A549 (cell line): ENCODE measurements around the gene NAALADL1. TPM values are rescaled to one million over a fixed set of nuclear protein-coding genes. Genes with fewer than 3 reads are reported as not detected.

ENCODE experiments used
- ATAC-seq, 2 experiments: fragments of 200-7000 bp in 1 of 2; fragments of >200 bp in 1 of 2; cut with Nextera tagmentation in 1 of 2; cut with Tn5 transposase in 1 of 2; 3 replicates each; pipeline versions ENCODE4 v1.8.0 to v1.9.1; 2018 to 2020; ENCODE audit warnings: mild to moderate bottlenecking in 1 of 2, moderate library complexity in 1 of 2
- CTCF ChIA-PET: fragments of 300-600 bp; sonication (Branson Sonifier 250); formaldehyde crosslinking; extraction: SDS; loops from one replicate; lab custom pipeline; 2021; ENCODE audit warnings: antibody characterized with exemption, inconsistent platforms; lab: Yijun Ruan, JAX
- POLR2A ChIA-PET: fragments of 350-600 bp; formaldehyde crosslinking; extraction: SDS; loops from one replicate; lab custom pipeline; 2021; ENCODE audit warnings: antibody characterized with exemption, inconsistent platforms; lab: Yijun Ruan, JAX
- DNase-seq, 2 experiments: peaks; one replicate each; pipeline versions ENCODE4 v3.0.0 to v3.0.0-alpha.2; 2011 to 2016; ENCODE audit warnings: low read depth in 1 of 2, low spot score in 1 of 2
- FAIRE-seq: peaks from 2 replicates; lab custom pipeline; 2011; peaks lifted over from hg19 to GRCh38; lab: Jason Lieb, UNC
- H3K27ac ChIP-seq, 2 experiments: fragments of >200 bp; sonication (Bioruptor Twin); formaldehyde crosslinking; 3 replicates each; pipeline ENCODE4 v1.5.1; 2016 to 2017
- H3K4me1 ChIP-seq: fragments of >200 bp; sonication (Bioruptor Twin); formaldehyde crosslinking; 3 replicates; pipeline ENCODE4 v1.6.1; 2016
- H3K4me2 ChIP-seq: fragments of >200 bp; sonication (Bioruptor Twin); formaldehyde crosslinking; 3 replicates; pipeline ENCODE4 v1.6.1; 2016
- H3K4me3 ChIP-seq: fragments of >200 bp; sonication (Bioruptor Twin); formaldehyde crosslinking; 3 replicates; pipeline ENCODE4 v1.5.1; 2016
- H3K9me3 ChIP-seq: fragments of >200 bp; sonication (Bioruptor Twin); formaldehyde crosslinking; 3 replicates; pipeline ENCODE4 v1.6.1; 2016
- CHD2 ChIP-seq: fragments of 150-350 bp; IDR thresholded peaks from 2 replicates; pipeline ENCODE4 v1.6.1; 2014; ENCODE audit warnings: low read length; ENCODE audit not compliant: partially characterized antibody
- CTCF ChIP-seq: fragments of >200 bp; sonication (Bioruptor Twin); formaldehyde crosslinking; IDR thresholded peaks from 3 replicates; pipeline ENCODE4 v1.5.1; 2016
- HOXB5 ChIP-seq: fragments of 250-450 bp; sonication (Bioruptor Pico); IDR thresholded peaks from 2 replicates; pipeline ENCODE4 v1.5.0; 2020; ENCODE audit warnings: mild to moderate bottlenecking, moderate library complexity
- JUN ChIP-seq, 2 experiments: fragments of >200 bp; sonication (Bioruptor Twin); formaldehyde crosslinking; IDR thresholded peaks; 2 replicates in 1 of 2; 3 replicates in 1 of 2; pipeline ENCODE4 v1.6.1; 2016 to 2017
- JUNB ChIP-seq: fragments of >200 bp; sonication (Bioruptor Twin); formaldehyde crosslinking; IDR thresholded peaks from 2 replicates; pipeline ENCODE4 v1.6.1; 2016
- MAFK ChIP-seq: fragments of 450-650 bp; IDR thresholded peaks from 2 replicates; pipeline ENCODE4 v1.6.1; 2014; ENCODE audit not compliant: partially characterized antibody
- MAZ ChIP-seq: fragments of 150-350 bp; IDR thresholded peaks from 2 replicates; pipeline ENCODE4 v1.6.1; 2014; ENCODE audit warnings: antibody characterized with exemption, low read depth, low read length, borderline replicate concordance
- MYC ChIP-seq: IDR thresholded peaks from 2 replicates; pipeline ENCODE4 v1.6.1; 2012; ENCODE audit warnings: mild to moderate bottlenecking, inconsistent platforms, low read length, improper control_type of control experiment, borderline replicate concordance
- NFE2L2 ChIP-seq: fragments of 150-350 bp; conservative IDR thresholded peaks from 2 replicates; pipeline ENCODE4 v1.6.1; 2014; ENCODE audit warnings: low read length
- NPAS2 ChIP-seq: fragments of 250-450 bp; sonication (Bioruptor Pico); IDR thresholded peaks from 2 replicates; pipeline ENCODE4 v1.8.0; 2022; ENCODE audit warnings: mild to moderate bottlenecking, moderate library complexity, borderline replicate concordance
- PHF8 ChIP-seq: fragments of 200-600 bp; sonication (generic); IDR thresholded peaks from 2 replicates; pipeline ENCODE4 v1.6.1; 2016; ENCODE audit warnings: low read depth, mild to moderate bottlenecking, antibody characterized with exemption, moderate library complexity, borderline replicate concordance
- POLR2A ChIP-seq: IDR thresholded peaks from 2 replicates; pipeline ENCODE4 v1.6.1; 2012; ENCODE audit warnings: mild to moderate bottlenecking, low read length
- RARB ChIP-seq: fragments of 250-450 bp; sonication (Bioruptor Pico); IDR thresholded peaks from 2 replicates; pipeline ENCODE4 v1.8.0; 2021; ENCODE audit warnings: mild to moderate bottlenecking, moderate library complexity
- RFX5 ChIP-seq: fragments of 450-650 bp; IDR thresholded peaks from 2 replicates; pipeline ENCODE4 v1.7.1; 2014; ENCODE audit warnings: antibody characterized with exemption, mild to moderate bottlenecking, moderate library complexity
- RNF2 ChIP-seq: fragments of 200-600 bp; sonication (generic); IDR thresholded peaks from 2 replicates; pipeline ENCODE4 v1.6.1; 2016; ENCODE audit warnings: low read depth, mild to moderate bottlenecking, antibody characterized with exemption, moderate library complexity, borderline replicate concordance
- SMC3 ChIP-seq: fragments of >200 bp; sonication (Bioruptor Twin); formaldehyde crosslinking; IDR thresholded peaks from 3 replicates; pipeline ENCODE4 v1.6.1; 2018; ENCODE audit warnings: inconsistent platforms
- SREBF2 ChIP-seq: fragments of 450-650 bp; IDR thresholded peaks from 2 replicates; pipeline ENCODE4 v1.6.1; 2014; ENCODE audit warnings: mild to moderate bottlenecking, moderate library complexity
- TFCP2L1 ChIP-seq: fragments of 250-450 bp; sonication (Bioruptor Pico); IDR thresholded peaks from 2 replicates; pipeline ENCODE4 v1.5.0; 2021; ENCODE audit warnings: mild to moderate bottlenecking
- ZC3H11A ChIP-seq: fragments of 450-650 bp; IDR thresholded peaks from 2 replicates; pipeline ENCODE4 v1.6.1; 2014; ENCODE audit warnings: antibody characterized with exemption, mild to moderate bottlenecking
- ZFP36 ChIP-seq: fragments of 450-650 bp; IDR thresholded peaks from 2 replicates; pipeline ENCODE4 v1.6.1; 2014; ENCODE audit warnings: borderline replicate concordance; ENCODE audit not compliant: partially characterized antibody
- ZNF302 ChIP-seq: fragments of 250-450 bp; sonication (Bioruptor Pico); IDR thresholded peaks from 2 replicates; pipeline ENCODE4 v1.9.0; 2021; ENCODE audit warnings: inconsistent platforms, mild to moderate bottlenecking, moderate library complexity
- WGBS: methylation state at CpG from one replicate; pipeline ENCODE4 v1.1.6; 2017; ENCODE audit errors: missing lambda C conversion rate; 5-methylcytosine and 5-hydroxymethylcytosine counted together
- polyA plus RNA-seq, 4 experiments: library from polyadenylated mRNA; depleted of rRNA in 3 of 4; stranded (reverse); fragments of >200 nt; fragmentation: RNase III in 1 of 4; extraction: RNeasy Plus Mini Kit Qiagen cat#74134 plus additional on column Dnase treatment in 1 of 4; gene quantifications; 2 replicates in 3 of 4; 3 replicates in 1 of 4; pipeline ENCODE4 v1.2.3, GENCODE V29; 2011 to 2017
- TF ChIP-seq, protein P1 (sequence below): IDR thresholded peaks from 2 replicates; pipeline ENCODE4 v1.6.1; 2012
- TF ChIP-seq, protein P2 (sequence below): fragments of >200 bp; sonication (Bioruptor Twin); formaldehyde crosslinking; IDR thresholded peaks from 3 replicates; pipeline ENCODE4 v1.6.1; 2016
- TF ChIP-seq, protein P3 (sequence below): IDR thresholded peaks from 2 replicates; pipeline ENCODE4 v1.6.1; 2012; ENCODE audit warnings: low read depth, borderline replicate concordance
- TF ChIP-seq, protein P4 (sequence below): fragments of 200-600 bp; sonication (generic); IDR thresholded peaks from 2 replicates; pipeline ENCODE4 v1.6.1; 2016; ENCODE audit warnings: antibody characterized with exemption, mild to moderate bottlenecking, moderate library complexity

Gene NAALADL1
- polyA plus RNA-seq, 2 of the 4 experiments (the other 2 are of a cell fraction), result not detected

- under 1% methylated on average over 40 of the region's 91 CpGs for WGBS
- no peaks in the 10 kb centered on the region for H3K9me3 ChIP-seq
- peak within 1 kb of the TSS; percentile 80 for H3K4me2 ChIP-seq
- H3K4me3 ChIP-seq, result peak within 1 kb of the TSS; percentile 84
- H3K27ac ChIP-seq, result peak within 1 kb of the TSS; percentile 91 to 92
- peaks cover 25% of the 10 kb centered on the region for H3K4me1 ChIP-seq
- TF ChIP-seq, protein P1, sequence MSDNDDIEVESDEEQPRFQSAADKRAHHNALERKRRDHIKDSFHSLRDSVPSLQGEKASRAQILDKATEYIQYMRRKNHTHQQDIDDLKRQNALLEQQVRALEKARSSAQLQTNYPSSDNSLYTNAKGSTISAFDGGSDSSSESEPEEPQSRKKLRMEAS, result peak; percentile 77
- no peak for TF ChIP-seq ZC3H11A
- TF ChIP-seq TFCP2L1, result no peak
- no peak for TF ChIP-seq CHD2
- peak; percentile 23 for TF ChIP-seq MAFK
- no peak for TF ChIP-seq ZFP36
- no peak for TF ChIP-seq NFE2L2
- no peak for TF ChIP-seq RFX5
- TF ChIP-seq, protein P2, sequence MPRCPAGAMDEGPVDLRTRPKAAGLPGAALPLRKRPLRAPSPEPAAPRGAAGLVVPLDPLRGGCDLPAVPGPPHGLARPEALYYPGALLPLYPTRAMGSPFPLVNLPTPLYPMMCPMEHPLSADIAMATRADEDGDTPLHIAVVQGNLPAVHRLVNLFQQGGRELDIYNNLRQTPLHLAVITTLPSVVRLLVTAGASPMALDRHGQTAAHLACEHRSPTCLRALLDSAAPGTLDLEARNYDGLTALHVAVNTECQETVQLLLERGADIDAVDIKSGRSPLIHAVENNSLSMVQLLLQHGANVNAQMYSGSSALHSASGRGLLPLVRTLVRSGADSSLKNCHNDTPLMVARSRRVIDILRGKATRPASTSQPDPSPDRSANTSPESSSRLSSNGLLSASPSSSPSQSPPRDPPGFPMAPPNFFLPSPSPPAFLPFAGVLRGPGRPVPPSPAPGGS, result 0 out of 3 replicates have a peak, but pooled peaks have one; percentile 48
- TF ChIP-seq RNF2, result no peak
- TF ChIP-seq SREBF2, result no peak
- no peak for TF ChIP-seq NPAS2 (CRISPR knock-in tag)
- TF ChIP-seq HOXB5 (CRISPR knock-in tag), result no peak
- TF ChIP-seq RARB (CRISPR knock-in tag), result no peak
- TF ChIP-seq, protein P3, sequence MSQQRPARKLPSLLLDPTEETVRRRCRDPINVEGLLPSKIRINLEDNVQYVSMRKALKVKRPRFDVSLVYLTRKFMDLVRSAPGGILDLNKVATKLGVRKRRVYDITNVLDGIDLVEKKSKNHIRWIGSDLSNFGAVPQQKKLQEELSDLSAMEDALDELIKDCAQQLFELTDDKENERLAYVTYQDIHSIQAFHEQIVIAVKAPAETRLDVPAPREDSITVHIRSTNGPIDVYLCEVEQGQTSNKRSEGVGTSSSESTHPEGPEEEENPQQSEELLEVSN, result peak; percentile 73; the same call in 1 of the 2 replicates
- peak; percentile 47; the same call in 1 of the 2 replicates for TF ChIP-seq PHF8
- peak in 1 of 2 experiments; percentile 78; a peak in 2 of 5 replicates for TF ChIP-seq JUN (IDR thresholded peaks at IDR 0.05)
- TF ChIP-seq POLR2A, result peak; percentile 54
- peak; percentile 93 to 97 for ATAC-seq
- POLR2A ChIA-PET, result interaction anchor here (0.6 to 1.4 kb wide), 3 partner anchors 14 to 94 kb away, joined by 3 to 4 read pairs (median 3); partner anchors contain the start of gene SNX15
- CTCF ChIA-PET, result interaction anchor here (0.6 to 2.1 kb wide), 10 partner anchors 9 to 238 kb away, joined by 3 to 7 read pairs (median 3); partner anchors contain the start of genes ARL2, MAP4K2, SNX15 and TM7SF2
- DNase-seq, result peak; percentile 96 to 98
- peak; percentile 49 for FAIRE-seq
Observed at GRCh38 chr11:65040847-65041622, 17.3 kb downstream of the NAALADL1 start, which contains the start of gene SAC3D1. Gene SAC3D1, plus strand, starts transcription at chr11:65041210. Its CDS starts 83 bp downstream, at chr11:65041293.

GRCh38 chr11:65040520-65040846 lies 17.9 kb downstream of the NAALADL1 start:
- ChIA-PET CTCF (interaction anchor here (0.9 to 2.1 kb wide), 7 partner anchors 13 to 238 kb away, joined by 3 to 7 read pairs (median 3); partner anchors contain the start of genes ARL2, MAP4K2, SNX15 and TM7SF2), POLR2A (interaction anchor here (1.1 to 1.4 kb wide), 2 partner anchors 13 to 29 kb away, joined by 3 to 4 read pairs; partner anchors contain the start of gene SNX15)
- H3K4me3 ChIP-seq, result peak overlapping the region; percentile 84
- peaks cover 25% of the 10 kb centered on the region for H3K4me1 ChIP-seq
- WGBS, result 24% methylated on average over 7 of the region's 7 CpGs
- TF ChIP-seq MYC (no peak), SMC3 (no peak), JUNB (no peak), CTCF (no peak), NFE2L2 (no peak), POLR2A (no peak), ZNF302 (CRISPR knock-in tag) (no peak), MAZ (no peak), NPAS2 (CRISPR knock-in tag) (no peak)
- TF ChIP-seq, protein P4, sequence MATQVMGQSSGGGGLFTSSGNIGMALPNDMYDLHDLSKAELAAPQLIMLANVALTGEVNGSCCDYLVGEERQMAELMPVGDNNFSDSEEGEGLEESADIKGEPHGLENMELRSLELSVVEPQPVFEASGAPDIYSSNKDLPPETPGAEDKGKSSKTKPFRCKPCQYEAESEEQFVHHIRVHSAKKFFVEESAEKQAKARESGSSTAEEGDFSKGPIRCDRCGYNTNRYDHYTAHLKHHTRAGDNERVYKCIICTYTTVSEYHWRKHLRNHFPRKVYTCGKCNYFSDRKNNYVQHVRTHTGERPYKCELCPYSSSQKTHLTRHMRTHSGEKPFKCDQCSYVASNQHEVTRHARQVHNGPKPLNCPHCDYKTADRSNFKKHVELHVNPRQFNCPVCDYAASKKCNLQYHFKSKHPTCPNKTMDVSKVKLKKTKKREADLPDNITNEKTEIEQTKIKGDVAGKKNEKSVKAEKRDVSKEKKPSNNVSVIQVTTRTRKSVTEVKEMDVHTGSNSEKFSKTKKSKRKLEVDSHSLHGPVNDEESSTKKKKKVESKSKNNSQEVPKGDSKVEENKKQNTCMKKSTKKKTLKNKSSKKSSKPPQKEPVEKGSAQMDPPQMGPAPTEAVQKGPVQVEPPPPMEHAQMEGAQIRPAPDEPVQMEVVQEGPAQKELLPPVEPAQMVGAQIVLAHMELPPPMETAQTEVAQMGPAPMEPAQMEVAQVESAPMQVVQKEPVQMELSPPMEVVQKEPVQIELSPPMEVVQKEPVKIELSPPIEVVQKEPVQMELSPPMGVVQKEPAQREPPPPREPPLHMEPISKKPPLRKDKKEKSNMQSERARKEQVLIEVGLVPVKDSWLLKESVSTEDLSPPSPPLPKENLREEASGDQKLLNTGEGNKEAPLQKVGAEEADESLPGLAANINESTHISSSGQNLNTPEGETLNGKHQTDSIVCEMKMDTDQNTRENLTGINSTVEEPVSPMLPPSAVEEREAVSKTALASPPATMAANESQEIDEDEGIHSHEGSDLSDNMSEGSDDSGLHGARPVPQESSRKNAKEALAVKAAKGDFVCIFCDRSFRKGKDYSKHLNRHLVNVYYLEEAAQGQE, result no peak
- TF ChIP-seq, protein P2, result no peak
- DNase-seq (no peak), FAIRE-seq (no peak), ATAC-seq (no peak)
- peak overlapping the region; percentile 91 to 92 for H3K27ac ChIP-seq
- H3K9me3 ChIP-seq, result no peaks in the 10 kb centered on the region
- H3K4me2 ChIP-seq, result peak overlapping the region; percentile 80
